HepG2 (cell line): ENCODE measurements around the gene CNP. TPM values are rescaled to one million over a fixed set of nuclear protein-coding genes. Genes with fewer than 3 reads are reported as not detected.

Experiments used
- ADNP ChIP-seq: sonication (generic); formaldehyde crosslinking; IDR thresholded peaks from 2 replicates; pipeline ENCODE4 v1.4.0; 2020; ENCODE audit warnings: missing genetic modification reagents
- ATF1 ChIP-seq: IDR thresholded peaks from 2 replicates; pipeline ENCODE4 v1.6.1; 2016; ENCODE audit warnings: mild to moderate bottlenecking, control low read depth
- CBX5 ChIP-seq: sonication (generic); formaldehyde crosslinking; IDR thresholded peaks from 2 replicates; pipeline ENCODE4 v1.4.0; 2020; ENCODE audit warnings: missing genetic modification reagents, borderline replicate concordance
- CEBPZ ChIP-seq: IDR thresholded peaks from 2 replicates; pipeline ENCODE4 v1.6.1; 2012; ENCODE audit warnings: low read length, improper control_type of control experiment
- ELF1 ChIP-seq: sonication (generic); formaldehyde crosslinking; IDR thresholded peaks from 2 replicates; pipeline ENCODE4 v1.4.0; 2020; ENCODE audit warnings: missing genetic modification reagents
- HMG20A ChIP-seq: IDR thresholded peaks from 2 replicates; pipeline ENCODE4 v1.6.1; 2016; ENCODE audit warnings: borderline replicate concordance
- KAT8 ChIP-seq: IDR thresholded peaks from 2 replicates; pipeline ENCODE4 v1.6.1; 2016; ENCODE audit warnings: missing genetic modification reagents, missing compliant biosample characterization
- MED8 ChIP-seq: sonication (generic); formaldehyde crosslinking; IDR thresholded peaks from 2 replicates; pipeline ENCODE4 v1.8.1; 2023; ENCODE audit warnings: mild to moderate bottlenecking, missing genetic modification reagents; ENCODE audit not compliant: insufficient replicate concordance
- NFYC ChIP-seq: IDR thresholded peaks from 2 replicates; pipeline ENCODE4 v1.6.1; 2016; ENCODE audit warnings: missing genetic modification reagents, missing compliant biosample characterization
- POLR2G ChIP-seq: fragments of 200-400 bp; formaldehyde crosslinking; IDR thresholded peaks from 2 replicates; pipeline ENCODE4 v1.6.1; 2018; ENCODE audit warnings: mild to moderate bottlenecking, low read depth, low read length, moderate library complexity
- SAFB2 ChIP-seq: sonication (generic); formaldehyde crosslinking; IDR thresholded peaks from 2 replicates; pipeline ENCODE4 v1.5.1; 2020; ENCODE audit warnings: missing genetic modification reagents, low read depth, mild to moderate bottlenecking, borderline replicate concordance
- SOX13 ChIP-seq, 3 experiments: fragments of 450-650 bp in 1 of 3; sonication (generic) in 1 of 3; formaldehyde crosslinking in 1 of 3; IDR thresholded peaks in 2 of 3; conservative IDR thresholded peaks in 1 of 3; 2 replicates each; pipeline versions ENCODE4 v1.5.0 to v1.6.1; 2016 to 2020; ENCODE audit warnings: antibody characterized with exemption in 1 of 3, mild to moderate bottlenecking in 1 of 3, missing compliant biosample characterization in 1 of 3, missing genetic modification reagents in 1 of 3, moderate library complexity in 1 of 3
- TAF1 ChIP-seq: sonication (generic); formaldehyde crosslinking; IDR thresholded peaks from 2 replicates; pipeline ENCODE4 v1.4.0; 2020; ENCODE audit warnings: missing genetic modification reagents
- TARDBP ChIP-seq: sonication (generic); formaldehyde crosslinking; IDR thresholded peaks from 2 replicates; pipeline ENCODE4 v1.8.0; 2022; ENCODE audit warnings: mild to moderate bottlenecking, missing genetic modification reagents
- ZIK1 ChIP-seq: sonication (generic); formaldehyde crosslinking; IDR thresholded peaks from 2 replicates; pipeline ENCODE4 v1.5.0; 2020; ENCODE audit warnings: mild to moderate bottlenecking, low read depth, missing genetic modification reagents, borderline replicate concordance
- ZNF225 ChIP-seq: sonication (generic); formaldehyde crosslinking; IDR thresholded peaks from 2 replicates; pipeline ENCODE4 v1.4.0; 2020; ENCODE audit warnings: mild to moderate bottlenecking, missing genetic modification reagents
- ZNF331 ChIP-seq: sonication (generic); formaldehyde crosslinking; IDR thresholded peaks from 2 replicates; pipeline ENCODE4 v1.4.0; 2020; ENCODE audit warnings: missing genetic modification reagents
- ZNF510 ChIP-seq: sonication (generic); formaldehyde crosslinking; IDR thresholded peaks from 2 replicates; pipeline ENCODE4 v1.4.0; 2020; ENCODE audit warnings: low read depth, mild to moderate bottlenecking, missing genetic modification reagents
- ZNF670 ChIP-seq: sonication (generic); formaldehyde crosslinking; IDR thresholded peaks from 2 replicates; pipeline ENCODE4 v1.8.0; 2022; ENCODE audit warnings: mild to moderate bottlenecking, missing genetic modification reagents, borderline replicate concordance
- ZSCAN20 ChIP-seq: sonication (generic); formaldehyde crosslinking; IDR thresholded peaks from 2 replicates; pipeline ENCODE4 v1.4.0; 2020; ENCODE audit warnings: missing genetic modification reagents, mild to moderate bottlenecking, borderline replicate concordance
- polyA plus RNA-seq, 8 experiments: library from polyadenylated mRNA; depleted of rRNA in 3 of 8; stranded (reverse) in 7 of 8; unstranded in 1 of 8; fragments of >200 nt; fragmentation: Illumina TruSeq in 4 of 8; extraction: Trizol in 4 of 8; gene quantifications; 2 replicates each; pipeline versions ENCODE4 v1.2.1 to v1.2.3, GENCODE V29; 2011 to 2016; ENCODE audit warnings: low read depth in 4 of 8, missing spikeins in 1 of 8, mixed read lengths in 1 of 8; ENCODE audit not compliant: insufficient read depth in 1 of 8
- total RNA-seq, 5 experiments: library from RNA; depleted of rRNA; stranded (reverse); fragments of >200 nt; fragmentation: Illumina TruSeq; extraction: Trizol; gene quantifications; 2 replicates each; pipeline ENCODE4 v1.2.3, GENCODE V29; 2016; ENCODE audit warnings: low read depth in 1 of 5
- TF ChIP-seq, protein P1 (sequence below): sonication (generic); formaldehyde crosslinking; conservative IDR thresholded peaks from 2 replicates; pipeline ENCODE4 v1.4.0; 2020; ENCODE audit warnings: missing genetic modification reagents
- TF ChIP-seq, protein P2 (sequence below): sonication (generic); formaldehyde crosslinking; IDR thresholded peaks from 2 replicates; pipeline ENCODE4 v1.9.0; 2021; ENCODE audit warnings: missing genetic modification reagents, mild to moderate bottlenecking, borderline replicate concordance

Gene CNP
- total and polyA plus RNA-seq, 2 of the 13 experiments (the other 11 are each of a cell fraction or from before 2014, with no cell fraction given) = 97.2 to 161 TPM

DNA sequence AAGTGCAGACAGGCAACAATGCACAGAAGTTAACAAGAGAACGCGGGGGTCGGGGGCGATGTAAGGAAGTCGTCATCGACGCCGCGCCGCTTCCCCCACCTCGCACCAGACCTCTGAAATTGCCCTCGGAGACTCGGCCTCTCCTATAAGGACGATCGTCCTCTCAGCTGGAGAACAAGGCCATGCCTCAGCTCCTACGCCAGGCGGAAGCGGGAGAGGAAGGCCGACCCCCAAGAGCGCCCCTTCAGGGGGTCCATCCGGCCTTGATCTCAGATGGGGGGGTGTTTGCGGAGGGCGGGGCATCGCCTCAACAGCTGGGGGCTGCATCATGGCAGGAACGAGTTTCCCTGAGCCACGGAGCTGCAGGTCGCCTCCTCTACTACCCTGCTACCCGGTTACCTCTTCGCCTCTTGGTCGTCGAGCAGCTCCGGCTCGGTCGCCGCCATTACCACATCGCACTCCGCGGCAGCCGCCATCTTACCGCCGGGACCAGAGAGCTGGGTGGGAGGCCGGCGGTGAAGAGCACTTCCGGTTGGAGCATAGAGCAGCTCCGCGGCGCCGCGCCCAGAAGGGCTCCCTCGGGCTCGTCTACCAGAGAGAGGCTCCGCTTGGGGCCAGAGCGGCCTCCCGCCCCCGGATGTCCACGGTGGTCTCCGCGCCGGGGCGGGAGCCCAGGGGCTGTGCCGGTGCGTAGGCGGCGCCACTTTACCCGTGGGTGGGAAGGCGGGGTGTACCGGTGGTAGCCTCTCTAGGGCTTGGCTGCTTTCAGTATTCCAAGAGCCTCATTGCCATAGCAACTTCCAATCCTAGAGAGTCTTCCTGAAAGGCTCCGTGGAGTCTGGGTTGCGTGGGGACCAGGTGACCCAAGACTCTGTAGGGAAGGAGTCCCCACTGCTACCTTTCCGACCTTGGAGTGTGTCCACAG, 50.6 kb downstream of the CNP start, which contains the start of gene DNAJC7 (continued):
- TF ChIP-seq, protein P1, sequence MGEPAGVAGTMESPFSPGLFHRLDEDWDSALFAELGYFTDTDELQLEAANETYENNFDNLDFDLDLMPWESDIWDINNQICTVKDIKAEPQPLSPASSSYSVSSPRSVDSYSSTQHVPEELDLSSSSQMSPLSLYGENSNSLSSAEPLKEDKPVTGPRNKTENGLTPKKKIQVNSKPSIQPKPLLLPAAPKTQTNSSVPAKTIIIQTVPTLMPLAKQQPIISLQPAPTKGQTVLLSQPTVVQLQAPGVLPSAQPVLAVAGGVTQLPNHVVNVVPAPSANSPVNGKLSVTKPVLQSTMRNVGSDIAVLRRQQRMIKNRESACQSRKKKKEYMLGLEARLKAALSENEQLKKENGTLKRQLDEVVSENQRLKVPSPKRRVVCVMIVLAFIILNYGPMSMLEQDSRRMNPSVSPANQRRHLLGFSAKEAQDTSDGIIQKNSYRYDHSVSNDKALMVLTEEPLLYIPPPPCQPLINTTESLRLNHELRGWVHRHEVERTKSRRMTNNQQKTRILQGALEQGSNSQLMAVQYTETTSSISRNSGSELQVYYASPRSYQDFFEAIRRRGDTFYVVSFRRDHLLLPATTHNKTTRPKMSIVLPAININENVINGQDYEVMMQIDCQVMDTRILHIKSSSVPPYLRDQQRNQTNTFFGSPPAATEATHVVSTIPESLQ = 0 out of 2 replicates have a peak, but pooled peaks have one; percentile 45
- TF ChIP-seq ADNP = no peak
- peak; percentile 17 for TF ChIP-seq NFYC (CRISPR knock-in tag)
- TF ChIP-seq HMG20A = peak; percentile 44; the same call in 1 of the 2 replicates
- TF ChIP-seq ZNF225 (CRISPR knock-in tag) = peak; percentile 75
- TF ChIP-seq ELF1 (CRISPR knock-in tag) = peak; percentile 96
- TF ChIP-seq CEBPZ = no peak
- TF ChIP-seq, protein P2, sequence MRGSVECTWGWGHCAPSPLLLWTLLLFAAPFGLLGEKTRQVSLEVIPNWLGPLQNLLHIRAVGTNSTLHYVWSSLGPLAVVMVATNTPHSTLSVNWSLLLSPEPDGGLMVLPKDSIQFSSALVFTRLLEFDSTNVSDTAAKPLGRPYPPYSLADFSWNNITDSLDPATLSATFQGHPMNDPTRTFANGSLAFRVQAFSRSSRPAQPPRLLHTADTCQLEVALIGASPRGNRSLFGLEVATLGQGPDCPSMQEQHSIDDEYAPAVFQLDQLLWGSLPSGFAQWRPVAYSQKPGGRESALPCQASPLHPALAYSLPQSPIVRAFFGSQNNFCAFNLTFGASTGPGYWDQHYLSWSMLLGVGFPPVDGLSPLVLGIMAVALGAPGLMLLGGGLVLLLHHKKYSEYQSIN (CRISPR knock-in tag) = no peak; the same call in 1 of the 2 replicates
- TF ChIP-seq ZNF510 (CRISPR knock-in tag) = no peak
- TF ChIP-seq ZNF670 (CRISPR knock-in tag) = peak; percentile 98
- TF ChIP-seq ATF1 (CRISPR knock-in tag) = peak; percentile 51; the same call in 1 of the 2 replicates
- peak; percentile 39; the same call in 1 of the 2 replicates for TF ChIP-seq SOX13 (IDR thresholded peaks at IDR 0.05)
- TF ChIP-seq SOX13 (CRISPR knock-in tag; conservative IDR thresholded peaks at IDR 0.05 in 1 of 2, IDR thresholded peaks at IDR 0.05 in 1 of 2) = peak; percentile 38 to 43; a peak in 3 of 4 replicates
- TF ChIP-seq CBX5 = peak; percentile 47; the same call in 1 of the 2 replicates
- TF ChIP-seq KAT8 (CRISPR knock-in tag) = peak; percentile 98
- peak; percentile 59; the same call in 1 of the 2 replicates for TF ChIP-seq ZIK1
- TF ChIP-seq SAFB2 (CRISPR knock-in tag) = peak; percentile 76; the same call in 1 of the 2 replicates
- peak; percentile 72; the same call in 1 of the 2 replicates for TF ChIP-seq ZNF331 (CRISPR knock-in tag)
- peak; percentile 86 for TF ChIP-seq POLR2G
- peak; percentile 94 for TF ChIP-seq TARDBP (CRISPR knock-in tag)
- TF ChIP-seq ZSCAN20 (CRISPR knock-in tag) = peak; percentile 77; the same call in 1 of the 2 replicates
- TF ChIP-seq TAF1 (CRISPR knock-in tag) = peak; percentile 100
- peak; percentile 95 for TF ChIP-seq MED8
